Endodermal cell (in vitro differentiated cells): ENCODE results near the gene SRSF2. TPM values are rescaled to one million over a fixed set of nuclear protein-coding genes. Genes with fewer than 3 reads are reported as not detected.

ENCODE experiments used
- DNase-seq: peaks from one replicate; pipeline ENCODE4 v3.0.0-alpha.2; 2017
- H3K27ac ChIP-seq: 2 replicates; pipeline ENCODE4 v1.5.1; 2013; ENCODE audit warnings: mild to moderate bottlenecking, low read depth, low read length, moderate library complexity
- H3K27me3 ChIP-seq: 2 replicates; pipeline ENCODE4 v1.6.1; 2013; ENCODE audit warnings: mild to moderate bottlenecking, low read length, moderate library complexity; ENCODE audit not compliant: insufficient read depth, control insufficient read depth, poor library complexity, severe bottlenecking
- H3K36me3 ChIP-seq: 2 replicates; pipeline ENCODE4 v1.7.0; 2013; ENCODE audit warnings: mild to moderate bottlenecking, low read length, moderate library complexity; ENCODE audit not compliant: control insufficient read depth, insufficient read depth
- H3K4me1 ChIP-seq: one replicate; pipeline ENCODE4 v1.7.0; 2013; ENCODE audit warnings: low read length; ENCODE audit not compliant: control insufficient read depth, insufficient read depth
- H3K4me3 ChIP-seq: 2 replicates; pipeline ENCODE4 v1.5.1; 2013; ENCODE audit warnings: mild to moderate bottlenecking, low read length, moderate library complexity
- H3K9ac ChIP-seq: 2 replicates; pipeline ENCODE4 v1.6.1; 2013; ENCODE audit warnings: mild to moderate bottlenecking, low read length, moderate library complexity; ENCODE audit not compliant: poor library complexity, severe bottlenecking; ENCODE audit errors: extremely low read depth
- H3K9me3 ChIP-seq: 2 replicates; pipeline ENCODE4 v1.6.1; 2013; ENCODE audit warnings: mild to moderate bottlenecking, low read length, moderate library complexity; ENCODE audit not compliant: control insufficient read depth
- H3K27ac Mint-ChIP-seq: 2 replicates; pipeline ENCODE4 v1.8.0; 2020; ENCODE audit warnings: mixed read lengths
- H3K27me3 Mint-ChIP-seq: 2 replicates; pipeline ENCODE4 v1.8.0; 2021; ENCODE audit warnings: mild to moderate bottlenecking, mixed read lengths; ENCODE audit not compliant: insufficient read depth
- H3K36me3 Mint-ChIP-seq: 2 replicates; pipeline ENCODE4 v1.8.0; 2020; ENCODE audit warnings: low read depth, mixed read lengths
- H3K4me1 Mint-ChIP-seq: 2 replicates; pipeline ENCODE4 v1.8.0; 2020; ENCODE audit warnings: mixed read lengths
- H3K4me3 Mint-ChIP-seq: 2 replicates; pipeline ENCODE4 v1.8.0; 2020; ENCODE audit warnings: mild to moderate bottlenecking, moderate library complexity, mixed read lengths
- H3K9me3 Mint-ChIP-seq: 2 replicates; pipeline ENCODE4 v1.8.0; 2020; ENCODE audit warnings: mild to moderate bottlenecking, mixed read lengths
- WGBS, 2 experiments: methylation state at CpG; one replicate each; pipeline versions ENCODE4 v1.1.5 to v1.1.7; 2013; ENCODE audit warnings: missing lambda C conversion rate in 2 of 2, mixed read lengths in 1 of 2; ENCODE audit not compliant: insufficient coverage in 1 of 2, insufficient read length in 1 of 2; 5-methylcytosine and 5-hydroxymethylcytosine counted together
- total RNA-seq, 2 donors: library from RNA; stranded (reverse); fragmentation: NEBNext Ultra II Directional in 1 of 2; extraction: Animal tissue kit (Norgen Biotek cat#: 25700) in 1 of 2; gene quantifications; 2 replicates in 1 of 2; 3 replicates in 1 of 2; pipeline ENCODE4 v1.2.1, GENCODE V29; 2021
- TF ChIP-seq, protein P1 (sequence below): fragments of 200-600 bp; sonication (generic); conservative IDR thresholded peaks from 2 replicates; pipeline ENCODE4 v1.5.0; 2021; ENCODE audit warnings: antibody characterized with exemption, mild to moderate bottlenecking

Gene SRSF2
- total RNA-seq, 2 donors from 2014 or later: 255 to 307 TPM

DNA sequence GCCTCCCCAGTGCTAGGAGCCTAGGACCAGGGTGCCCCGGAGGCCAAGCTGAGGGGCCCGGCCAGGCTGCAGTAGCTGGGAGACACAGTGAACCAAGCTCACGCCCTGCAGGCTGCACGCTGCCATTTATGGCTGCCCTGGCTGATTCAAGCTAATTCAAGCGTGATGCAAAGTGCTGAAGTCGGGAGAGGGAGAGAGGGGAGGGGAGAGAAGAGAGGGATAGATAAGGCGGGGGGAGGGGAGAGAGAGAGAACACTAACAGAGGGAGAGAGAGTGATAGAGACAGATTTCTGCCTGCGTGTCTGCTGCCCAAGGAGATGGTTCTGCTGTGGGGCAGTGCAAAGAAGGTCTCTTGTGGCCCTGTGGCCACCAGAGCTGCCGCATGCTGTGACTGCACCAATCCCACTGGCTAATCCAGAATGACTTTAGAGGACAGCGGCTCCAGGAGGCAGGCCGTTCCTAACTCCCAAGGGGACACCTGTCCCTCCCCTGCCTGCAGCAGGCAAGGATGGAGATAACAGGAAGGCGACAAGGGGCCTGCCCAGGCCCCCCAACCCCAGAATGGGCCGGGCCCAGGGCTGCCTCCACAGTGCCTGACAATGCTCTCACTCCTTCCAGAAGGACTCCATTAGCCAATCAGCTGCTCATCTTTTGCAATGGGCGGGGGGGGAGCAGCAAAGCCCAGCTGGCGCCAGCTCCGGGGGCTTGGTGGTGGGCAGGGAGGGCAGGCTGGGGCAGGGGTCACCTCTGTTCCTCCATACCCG lies 39.2 kb downstream of the SRSF2 start:
- H3K9me3 ChIP-seq: no peaks in the 10 kb centered on the region
- Mint-ChIP-seq H3K36me3 (peaks cover 5% of the 10 kb centered on the region), H3K4me3 (no peak overlapping the region), H3K27ac (no peak overlapping the region), H3K4me1 (peaks cover 28% of the 10 kb centered on the region), H3K9me3 (no peaks in the 10 kb centered on the region), H3K27me3 (no peaks in the 10 kb centered on the region)
- peaks cover 8% of the 10 kb centered on the region for H3K4me1 ChIP-seq
- H3K9ac ChIP-seq: no peak overlapping the region
- no peak overlapping the region for H3K4me3 ChIP-seq
- peak; percentile 78 for DNase-seq
- H3K27ac ChIP-seq: peak overlapping the region; percentile 61
- TF ChIP-seq, protein P1, sequence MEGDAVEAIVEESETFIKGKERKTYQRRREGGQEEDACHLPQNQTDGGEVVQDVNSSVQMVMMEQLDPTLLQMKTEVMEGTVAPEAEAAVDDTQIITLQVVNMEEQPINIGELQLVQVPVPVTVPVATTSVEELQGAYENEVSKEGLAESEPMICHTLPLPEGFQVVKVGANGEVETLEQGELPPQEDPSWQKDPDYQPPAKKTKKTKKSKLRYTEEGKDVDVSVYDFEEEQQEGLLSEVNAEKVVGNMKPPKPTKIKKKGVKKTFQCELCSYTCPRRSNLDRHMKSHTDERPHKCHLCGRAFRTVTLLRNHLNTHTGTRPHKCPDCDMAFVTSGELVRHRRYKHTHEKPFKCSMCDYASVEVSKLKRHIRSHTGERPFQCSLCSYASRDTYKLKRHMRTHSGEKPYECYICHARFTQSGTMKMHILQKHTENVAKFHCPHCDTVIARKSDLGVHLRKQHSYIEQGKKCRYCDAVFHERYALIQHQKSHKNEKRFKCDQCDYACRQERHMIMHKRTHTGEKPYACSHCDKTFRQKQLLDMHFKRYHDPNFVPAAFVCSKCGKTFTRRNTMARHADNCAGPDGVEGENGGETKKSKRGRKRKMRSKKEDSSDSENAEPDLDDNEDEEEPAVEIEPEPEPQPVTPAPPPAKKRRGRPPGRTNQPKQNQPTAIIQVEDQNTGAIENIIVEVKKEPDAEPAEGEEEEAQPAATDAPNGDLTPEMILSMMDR: no peak
- H3K27me3 ChIP-seq: no peaks in the 10 kb centered on the region
- no peaks in the 10 kb centered on the region for H3K36me3 ChIP-seq
- 40 to 52% methylated on average over 10 to 17 of the region's 17 CpGs for WGBS, 2 experiments

- Histone ChIP-seq H3K27ac (peak overlapping the region; percentile 61), H3K27me3 (no peaks in the 10 kb centered on the region), H3K4me3 (no peak overlapping the region), H3K9me3 (no peaks in the 10 kb centered on the region), H3K4me1 (peaks cover 8% of the 10 kb centered on the region), H3K9ac (no peak overlapping the region), H3K36me3 (no peaks in the 10 kb centered on the region)
- peaks cover 28% of the 10 kb centered on the region for H3K4me1 Mint-ChIP-seq
- no peaks in the 10 kb centered on the region for H3K9me3 Mint-ChIP-seq
- WGBS, 2 experiments: 90 to 94% methylated on average over 20 to 25 of the region's 25 CpGs
- peaks cover 5% of the 10 kb centered on the region for H3K36me3 Mint-ChIP-seq
- TF ChIP-seq, protein P1: no peak
- H3K27me3 Mint-ChIP-seq: no peaks in the 10 kb centered on the region
- H3K27ac Mint-ChIP-seq: no peak overlapping the region
- H3K4me3 Mint-ChIP-seq: no peak overlapping the region
- peak; percentile 49 for DNase-seq
These were observed 40.1 kb downstream of the SRSF2 start for GRCh38 chr17:76696763-76697701.

DNA sequence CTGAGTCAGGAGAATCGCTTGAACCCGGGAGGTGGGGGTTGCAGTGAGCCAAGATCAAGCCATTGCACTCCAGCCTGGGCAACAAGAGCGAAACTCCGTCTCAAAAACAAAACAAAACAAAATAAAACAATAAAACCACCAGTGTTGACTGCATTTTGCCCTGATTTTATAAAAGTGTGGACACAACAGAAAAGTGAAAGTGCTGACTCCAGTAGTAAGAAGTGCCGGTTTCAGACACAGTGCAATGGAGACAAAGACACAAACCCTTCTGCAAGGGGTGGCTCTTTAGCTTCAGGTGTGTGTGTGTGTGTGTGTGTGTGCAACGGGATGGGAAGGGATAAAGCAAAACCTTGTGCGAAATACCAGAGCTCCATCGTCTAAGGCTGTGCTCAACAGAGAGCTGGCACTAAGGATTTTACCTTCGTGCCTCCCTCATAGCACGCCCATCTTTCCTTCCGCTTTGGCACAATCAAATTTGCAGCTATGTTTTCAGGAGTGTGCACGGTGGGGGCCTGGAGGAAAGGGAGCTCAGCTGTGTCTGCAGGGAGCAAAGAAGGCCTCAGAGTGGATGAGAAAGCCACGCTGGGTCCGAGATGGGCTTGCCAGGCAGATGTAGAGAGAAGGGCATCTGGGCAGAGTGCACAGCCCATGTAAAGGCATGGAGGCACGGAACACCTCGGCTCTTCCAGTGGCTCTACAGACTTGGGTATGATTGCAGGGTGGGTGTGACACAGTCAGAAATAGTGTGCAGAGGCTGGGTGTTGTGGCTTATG lies 41.9 kb downstream of the SRSF2 start:
- DNase-seq: peak; percentile 45
- no peaks in the 10 kb centered on the region for H3K9me3 ChIP-seq
- H3K36me3 ChIP-seq: no peaks in the 10 kb centered on the region
- H3K4me3 Mint-ChIP-seq: no peak overlapping the region
- no peak overlapping the region for H3K4me3 ChIP-seq
- H3K27me3 Mint-ChIP-seq: no peaks in the 10 kb centered on the region
- no peak overlapping the region for H3K27ac ChIP-seq
- TF ChIP-seq, protein P1: no peak
- peaks cover 8% of the 10 kb centered on the region for H3K4me1 ChIP-seq
- peak overlapping the region; percentile 12 for H3K27ac Mint-ChIP-seq
- no peaks in the 10 kb centered on the region for H3K27me3 ChIP-seq
- H3K9me3 Mint-ChIP-seq: no peaks in the 10 kb centered on the region
- peaks cover 11% of the 10 kb centered on the region for H3K4me1 Mint-ChIP-seq
- WGBS, 2 experiments: 88 to 94% methylated on average over 10 to 16 of the region's 16 CpGs
- no peak overlapping the region for H3K9ac ChIP-seq
- H3K36me3 Mint-ChIP-seq: peaks cover 8% of the 10 kb centered on the region
